SK-N-SH (cell line): ENCODE measurements around the gene TGIF1. TPM values are rescaled to one million over a fixed set of nuclear protein-coding genes. Genes with fewer than 3 reads are reported as not detected.

Experiments used
- CTCF ChIA-PET: fragments of 300-600, 350-600 bp; formaldehyde crosslinking; extraction: SDS; loops from one replicate; lab custom pipeline; 2021; lab: Yijun Ruan, JAX
- POLR2A ChIA-PET: fragments of 350-600 bp; sonication (Branson Sonifier 250); formaldehyde crosslinking; extraction: SDS; loops from one replicate; lab custom pipeline; 2020; ENCODE audit warnings: antibody characterized with exemption, inconsistent platforms; lab: Yijun Ruan, JAX
- DNase-seq: peaks from one replicate; pipeline ENCODE4 v3.0.0; 2012
- H2AFZ ChIP-seq: fragments of 200-600 bp; sonication (generic); 2 replicates; pipeline ENCODE4 v1.8.1; 2016; ENCODE audit warnings: antibody characterized with exemption, mild to moderate bottlenecking, low read depth
- H3F3A ChIP-seq: fragments of 200-600 bp; sonication (generic); replicated peaks from 2 replicates; pipeline ENCODE3; 2016; ENCODE audit warnings: antibody characterized with exemption, mild to moderate bottlenecking; ENCODE audit not compliant: insufficient read depth
- H3K27ac ChIP-seq, 2 experiments: fragments of 200-500 bp in 1 of 2; fragments of 200-600 bp in 1 of 2; sonication (Bioruptor generic) in 1 of 2; sonication (generic), shearing (Covaris generic) in 1 of 2; 2 replicates each; pipeline versions ENCODE4 v1.5.1 to v1.6.1; 2014 to 2016; ENCODE audit warnings: low read depth in 2 of 2, inconsistent platforms in 1 of 2, low read length in 1 of 2, mild to moderate bottlenecking in 1 of 2, mixed read lengths in 1 of 2
- H3K27me3 ChIP-seq: fragments of 200-600 bp; sonication (generic), shearing (Covaris generic); 2 replicates; pipeline ENCODE4 v1.6.1; 2016; ENCODE audit warnings: mixed run types; ENCODE audit not compliant: insufficient read depth
- H3K36me3 ChIP-seq, 2 experiments: fragments of 200-500 bp in 1 of 2; fragments of 200-600 bp in 1 of 2; sonication (Bioruptor generic) in 1 of 2; sonication (generic) in 1 of 2; replicated peaks in 1 of 2; 2 replicates each; pipeline versions ENCODE3 to v1.5.1; 2014 to 2016; ENCODE audit warnings: low read length in 1 of 2, mild to moderate bottlenecking in 1 of 2; ENCODE audit not compliant: insufficient read depth in 2 of 2, control insufficient read depth in 1 of 2
- H3K4me1 ChIP-seq, 2 experiments: fragments of 200-500 bp in 1 of 2; fragments of 200-600 bp in 1 of 2; sonication (Bioruptor generic) in 1 of 2; sonication (generic), shearing (Covaris generic) in 1 of 2; 2 replicates each; pipeline versions ENCODE4 v1.5.1 to v1.6.1; 2014 to 2016; ENCODE audit warnings: low read depth in 1 of 2, low read length in 1 of 2, mixed run types in 1 of 2; ENCODE audit not compliant: insufficient read depth in 2 of 2, control insufficient read depth in 1 of 2
- H3K4me2 ChIP-seq: fragments of 200-600 bp; sonication (generic), shearing (Covaris generic); 2 replicates; pipeline ENCODE4 v1.6.1; 2017; ENCODE audit warnings: mixed run types
- H3K4me3 ChIP-seq, 2 experiments: fragments of 200-500 bp in 1 of 2; fragments of 200-600 bp in 1 of 2; sonication (Bioruptor generic) in 1 of 2; sonication (generic), shearing (Covaris generic) in 1 of 2; 2 replicates each; pipeline versions ENCODE4 v1.5.1 to v1.8.1; 2014 to 2016; ENCODE audit warnings: low read depth in 2 of 2, inconsistent platforms in 1 of 2, low read length in 1 of 2, mild to moderate bottlenecking in 1 of 2, mixed read lengths in 1 of 2, moderate library complexity in 1 of 2
- H3K79me2 ChIP-seq: fragments of 200-600 bp; sonication (generic); 2 replicates; pipeline ENCODE4 v1.8.1; 2017; ENCODE audit warnings: mild to moderate bottlenecking; ENCODE audit not compliant: insufficient read depth
- H3K9ac ChIP-seq: fragments of 200-600 bp; sonication (generic); 2 replicates; pipeline ENCODE4 v1.6.1; 2017; ENCODE audit warnings: mixed run types
- H3K9me2 ChIP-seq: fragments of 200-600 bp; sonication (generic); 2 replicates; pipeline ENCODE4 v1.6.1; 2017; ENCODE audit warnings: mixed run types
- H3K9me3 ChIP-seq: fragments of 200-600 bp; sonication (generic); 2 replicates; pipeline ENCODE4 v1.6.1; 2017; ENCODE audit warnings: mixed run types, mild to moderate bottlenecking, moderate library complexity
- H4K20me1 ChIP-seq: fragments of 200-600 bp; sonication (generic); 2 replicates; pipeline ENCODE4 v1.6.1; 2017; ENCODE audit warnings: mild to moderate bottlenecking, mixed run types; ENCODE audit not compliant: insufficient read depth
- SIN3A ChIP-seq: IDR thresholded peaks from 2 replicates; pipeline ENCODE4 v1.6.1; 2012; ENCODE audit warnings: low read depth, mild to moderate bottlenecking, low read length, moderate library complexity, borderline replicate concordance
- SMC3 ChIP-seq: IDR thresholded peaks from 2 replicates; pipeline ENCODE4 v1.6.1; 2012; ENCODE audit warnings: low read depth, low read length, improper control_type of control experiment
- TEAD4 ChIP-seq: IDR thresholded peaks from 2 replicates; pipeline ENCODE4 v1.4.0; 2012; ENCODE audit warnings: mild to moderate bottlenecking, borderline replicate concordance; ENCODE audit not compliant: insufficient read depth
- YY1 ChIP-seq: IDR thresholded peaks from 2 replicates; pipeline ENCODE4 v1.4.0; 2012; ENCODE audit warnings: low read depth, mild to moderate bottlenecking
- WGBS: methylation state at CpG from one replicate; pipeline ENCODE4 v1.1.6; 2017; ENCODE audit warnings: low lambda C conversion rate; 5-methylcytosine and 5-hydroxymethylcytosine counted together
- polyA plus RNA-seq, 3 experiments: library from polyadenylated mRNA; depleted of rRNA; stranded (reverse); fragments of >200 nt; gene quantifications; 2 replicates each; pipeline ENCODE4 v1.2.3, GENCODE V29; 2012
- TF ChIP-seq, protein P1 (sequence below): IDR thresholded peaks from 2 replicates; pipeline ENCODE4 v1.4.0; 2012; ENCODE audit warnings: low read depth
- TF ChIP-seq, protein P2 (sequence below): IDR thresholded peaks from 2 replicates; pipeline ENCODE4 v1.6.1; 2012; ENCODE audit warnings: mild to moderate bottlenecking, low read depth, low read length, moderate library complexity
- TF ChIP-seq, protein P3 (sequence below): fragments of 150-350 bp; IDR thresholded peaks from 2 replicates; pipeline ENCODE4 v1.6.1; 2017; ENCODE audit warnings: antibody characterized with exemption, low read length, low read depth, borderline replicate concordance

The TGIF1 gene
- polyA plus RNA-seq, 1 of the 3 experiments (the other 2 are of a cell fraction): 113 TPM

DNA sequence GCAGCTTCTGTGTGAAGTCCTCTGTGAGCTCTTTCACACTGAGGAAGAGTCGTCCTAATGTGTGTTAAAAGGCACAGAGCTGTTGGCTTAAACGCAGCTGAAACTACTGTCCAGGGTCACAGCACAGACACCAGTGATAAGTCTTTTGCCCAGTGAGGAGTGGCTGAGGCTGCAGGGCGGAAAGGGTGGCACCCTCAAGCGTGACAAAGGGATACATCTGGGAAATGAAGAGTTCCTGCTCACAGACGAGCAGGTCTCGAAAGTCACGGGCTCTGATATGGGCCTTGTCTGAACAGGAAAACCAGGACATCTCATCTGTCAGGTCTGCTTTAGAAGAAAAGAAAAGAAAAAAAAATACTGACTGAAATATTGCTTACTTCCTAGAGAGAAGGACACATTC is 36.5 kb downstream of the TGIF1 start:
- 90% methylated on average over 7 of the region's 7 CpGs for WGBS
- TF ChIP-seq, protein P1, sequence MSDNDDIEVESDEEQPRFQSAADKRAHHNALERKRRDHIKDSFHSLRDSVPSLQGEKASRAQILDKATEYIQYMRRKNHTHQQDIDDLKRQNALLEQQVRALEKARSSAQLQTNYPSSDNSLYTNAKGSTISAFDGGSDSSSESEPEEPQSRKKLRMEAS: no peak
- TF ChIP-seq SMC3 (no peak), SIN3A (no peak)
- H3K9me3 ChIP-seq: no peaks in the 10 kb centered on the region
- H3K4me2 ChIP-seq: no peak overlapping the region
- H3K9me2 ChIP-seq: no peaks in the 10 kb centered on the region
- no peak overlapping the region for H2AFZ ChIP-seq
- no peaks in the 10 kb centered on the region for H3F3A ChIP-seq
- ChIA-PET CTCF (interaction anchor here (1.2 to 1.6 kb wide), 3 partner anchors 9 to 108 kb away, joined by 3 to 7 read pairs (median 5); no protein-coding TSS in a partner anchor), POLR2A (no interaction called here)
- no peaks in the 10 kb centered on the region for H4K20me1 ChIP-seq
- no peak overlapping the region for H3K9ac ChIP-seq
- DNase-seq: no peak
- no peaks in the 10 kb centered on the region for H3K4me1 ChIP-seq
- no peaks in the 10 kb centered on the region for H3K79me2 ChIP-seq
- no peak overlapping the region for H3K4me3 ChIP-seq
- no peaks in the 10 kb centered on the region for H3K27me3 ChIP-seq
- no peaks in the 10 kb centered on the region for H3K36me3 ChIP-seq
- H3K27ac ChIP-seq: no peak overlapping the region

DNA sequence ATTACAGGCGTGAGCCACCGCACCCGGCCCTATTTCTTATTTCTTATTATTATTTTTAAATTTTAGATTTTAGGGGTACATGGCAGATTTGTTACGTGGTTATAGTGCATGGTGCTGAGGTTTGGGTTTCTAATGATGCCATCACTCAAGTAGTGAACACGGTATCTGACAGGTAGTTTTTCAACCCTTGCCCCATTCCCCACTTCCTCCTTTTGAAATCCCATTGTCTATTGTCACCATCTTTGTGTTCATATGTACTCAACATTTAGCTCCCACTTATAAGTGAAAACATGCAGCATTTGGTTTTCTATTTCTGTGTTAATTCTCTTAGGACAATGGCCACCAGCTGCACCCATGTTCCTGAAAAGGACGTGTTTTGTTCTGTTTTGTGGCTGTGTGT is 39.5 kb downstream of the TGIF1 start:
- Histone ChIP-seq H3K4me2 (no peak overlapping the region), H3K4me1 (no peaks in the 10 kb centered on the region; a peak in 1 of 4 replicates), H3K27ac (no peak overlapping the region), H3K4me3 (no peak overlapping the region), H2AFZ (no peak overlapping the region), H3K9ac (no peak overlapping the region), H3K79me2 (no peaks in the 10 kb centered on the region), H3K27me3 (no peaks in the 10 kb centered on the region), H4K20me1 (no peaks in the 10 kb centered on the region)
- TF ChIP-seq, protein P2, sequence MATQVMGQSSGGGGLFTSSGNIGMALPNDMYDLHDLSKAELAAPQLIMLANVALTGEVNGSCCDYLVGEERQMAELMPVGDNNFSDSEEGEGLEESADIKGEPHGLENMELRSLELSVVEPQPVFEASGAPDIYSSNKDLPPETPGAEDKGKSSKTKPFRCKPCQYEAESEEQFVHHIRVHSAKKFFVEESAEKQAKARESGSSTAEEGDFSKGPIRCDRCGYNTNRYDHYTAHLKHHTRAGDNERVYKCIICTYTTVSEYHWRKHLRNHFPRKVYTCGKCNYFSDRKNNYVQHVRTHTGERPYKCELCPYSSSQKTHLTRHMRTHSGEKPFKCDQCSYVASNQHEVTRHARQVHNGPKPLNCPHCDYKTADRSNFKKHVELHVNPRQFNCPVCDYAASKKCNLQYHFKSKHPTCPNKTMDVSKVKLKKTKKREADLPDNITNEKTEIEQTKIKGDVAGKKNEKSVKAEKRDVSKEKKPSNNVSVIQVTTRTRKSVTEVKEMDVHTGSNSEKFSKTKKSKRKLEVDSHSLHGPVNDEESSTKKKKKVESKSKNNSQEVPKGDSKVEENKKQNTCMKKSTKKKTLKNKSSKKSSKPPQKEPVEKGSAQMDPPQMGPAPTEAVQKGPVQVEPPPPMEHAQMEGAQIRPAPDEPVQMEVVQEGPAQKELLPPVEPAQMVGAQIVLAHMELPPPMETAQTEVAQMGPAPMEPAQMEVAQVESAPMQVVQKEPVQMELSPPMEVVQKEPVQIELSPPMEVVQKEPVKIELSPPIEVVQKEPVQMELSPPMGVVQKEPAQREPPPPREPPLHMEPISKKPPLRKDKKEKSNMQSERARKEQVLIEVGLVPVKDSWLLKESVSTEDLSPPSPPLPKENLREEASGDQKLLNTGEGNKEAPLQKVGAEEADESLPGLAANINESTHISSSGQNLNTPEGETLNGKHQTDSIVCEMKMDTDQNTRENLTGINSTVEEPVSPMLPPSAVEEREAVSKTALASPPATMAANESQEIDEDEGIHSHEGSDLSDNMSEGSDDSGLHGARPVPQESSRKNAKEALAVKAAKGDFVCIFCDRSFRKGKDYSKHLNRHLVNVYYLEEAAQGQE: no peak
- TF ChIP-seq YY1: no peak
- TF ChIP-seq, all 33 proteins: peak for 0
- ChIA-PET CTCF (no interaction called here), POLR2A (no interaction called here)
- 87% methylated on average over 6 of the region's 6 CpGs for WGBS
- Histone ChIP-seq H3K9me2 (no peaks in the 10 kb centered on the region), H3K36me3 (no peaks in the 10 kb centered on the region), H3F3A (no peaks in the 10 kb centered on the region), H3K9me3 (no peaks in the 10 kb centered on the region)
- no peak for DNase-seq

DNA sequence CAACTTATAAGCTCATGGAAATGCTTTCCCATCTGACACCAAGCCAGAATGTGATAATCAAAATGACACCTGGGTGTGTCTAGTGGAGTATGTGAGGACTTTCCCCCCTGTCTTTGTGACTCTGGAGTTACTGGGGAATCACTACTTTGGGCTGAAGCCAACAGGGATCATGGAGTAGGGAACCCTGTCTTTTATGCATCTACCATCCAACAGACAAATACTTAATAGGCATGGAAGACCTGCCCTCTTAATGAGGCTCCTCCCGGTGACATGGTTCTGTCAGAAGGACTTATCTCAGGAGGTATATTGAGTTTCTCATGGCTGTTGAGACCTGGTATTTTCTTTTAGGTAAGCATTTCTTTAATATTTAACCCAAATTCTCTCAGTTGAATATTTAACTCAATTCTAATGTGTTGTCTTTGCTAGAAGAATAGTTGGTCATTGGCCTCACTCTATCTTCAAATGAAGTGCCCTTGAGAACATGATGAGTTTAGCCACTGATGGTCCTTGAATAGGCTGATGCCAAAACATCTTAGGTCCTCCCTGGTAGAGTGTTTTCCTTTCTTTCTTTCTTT is 42.1 kb downstream of the TGIF1 start:
- ChIA-PET POLR2A (no interaction called here), CTCF (interaction anchor here (1.0 to 2.5 kb wide), 2 partner anchors 10 to 102 kb away, joined by 4 to 9 read pairs; no protein-coding TSS in a partner anchor)
- Histone ChIP-seq H2AFZ (no peak overlapping the region), H3K9me2 (no peaks in the 10 kb centered on the region), H3K4me1 (no peaks in the 10 kb centered on the region; a peak in 1 of 4 replicates), H3K79me2 (no peaks in the 10 kb centered on the region), H3K4me3 (no peak overlapping the region), H3K27me3 (no peaks in the 10 kb centered on the region), H3K27ac (no peak overlapping the region), H3F3A (no peaks in the 10 kb centered on the region), H3K4me2 (no peak overlapping the region), H3K9ac (no peak overlapping the region), H3K36me3 (no peaks in the 10 kb centered on the region), H4K20me1 (no peaks in the 10 kb centered on the region), H3K9me3 (no peaks in the 10 kb centered on the region)
- no peak for DNase-seq
- WGBS: 56% methylated on average over 1 of the region's 1 CpG
- TF ChIP-seq, protein P3, sequence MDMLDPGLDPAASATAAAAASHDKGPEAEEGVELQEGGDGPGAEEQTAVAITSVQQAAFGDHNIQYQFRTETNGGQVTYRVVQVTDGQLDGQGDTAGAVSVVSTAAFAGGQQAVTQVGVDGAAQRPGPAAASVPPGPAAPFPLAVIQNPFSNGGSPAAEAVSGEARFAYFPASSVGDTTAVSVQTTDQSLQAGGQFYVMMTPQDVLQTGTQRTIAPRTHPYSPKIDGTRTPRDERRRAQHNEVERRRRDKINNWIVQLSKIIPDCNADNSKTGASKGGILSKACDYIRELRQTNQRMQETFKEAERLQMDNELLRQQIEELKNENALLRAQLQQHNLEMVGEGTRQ: no peak
- TF ChIP-seq TEAD4: no peak
